GM19193 (cell line): ENCODE measurements around the gene UVRAG.

Experiments
- POLR2A ChIP-seq: IDR thresholded peaks from 4 replicates; pipeline ENCODE4 v1.6.1; 2011; ENCODE audit not compliant: insufficient read depth, insufficient read length; ENCODE audit errors: extremely low read depth

The UVRAG gene

DNA sequence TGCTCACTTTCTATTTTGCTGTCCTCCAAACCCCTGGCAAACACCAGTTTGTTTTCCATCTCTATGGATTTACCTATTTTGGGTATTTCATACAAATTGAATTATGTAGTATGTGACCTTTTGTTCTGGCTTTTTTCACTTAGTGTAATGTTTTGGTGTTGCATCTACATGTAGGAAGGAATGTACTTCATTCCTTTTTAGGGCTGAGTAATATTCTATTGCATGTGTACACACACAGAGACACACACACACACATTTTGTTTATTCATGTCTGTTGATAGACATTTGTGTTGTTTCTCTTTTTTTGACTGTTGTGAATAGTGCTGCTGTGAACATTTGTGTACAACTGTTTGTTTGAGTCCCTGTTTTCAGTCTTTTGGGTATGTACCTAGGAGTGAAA, 90.4 kb downstream of the UVRAG start:
- no peak for TF ChIP-seq POLR2A

DNA sequence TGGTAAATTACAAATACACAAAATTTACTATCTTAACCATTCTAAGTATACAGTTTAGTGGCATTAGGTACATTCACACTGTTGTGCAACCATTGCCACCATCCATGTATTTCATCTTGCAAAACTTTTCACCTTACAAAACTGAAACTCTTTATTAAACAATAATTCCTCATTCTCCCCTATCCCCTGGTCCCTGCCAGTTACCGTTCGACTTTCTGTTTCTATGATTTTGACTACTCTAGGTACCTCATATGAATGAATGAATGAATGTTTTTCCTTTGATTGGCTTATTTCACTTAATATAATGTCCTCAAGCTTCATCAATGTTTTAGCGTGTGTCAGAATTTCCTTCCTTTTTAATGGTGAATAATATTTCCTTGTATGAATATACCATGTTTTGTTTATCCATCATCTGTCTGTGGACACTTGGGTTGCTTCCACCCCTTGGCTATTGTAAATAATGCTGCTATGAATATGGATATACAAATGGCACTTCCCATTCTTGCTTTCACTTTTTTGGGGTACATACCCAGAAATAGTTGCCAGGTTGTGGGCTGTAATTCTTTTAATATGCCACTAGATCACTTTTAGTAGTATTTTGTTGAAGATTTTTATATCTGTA, 93.0 kb downstream of the UVRAG start:
- no peak for TF ChIP-seq POLR2A

DNA sequence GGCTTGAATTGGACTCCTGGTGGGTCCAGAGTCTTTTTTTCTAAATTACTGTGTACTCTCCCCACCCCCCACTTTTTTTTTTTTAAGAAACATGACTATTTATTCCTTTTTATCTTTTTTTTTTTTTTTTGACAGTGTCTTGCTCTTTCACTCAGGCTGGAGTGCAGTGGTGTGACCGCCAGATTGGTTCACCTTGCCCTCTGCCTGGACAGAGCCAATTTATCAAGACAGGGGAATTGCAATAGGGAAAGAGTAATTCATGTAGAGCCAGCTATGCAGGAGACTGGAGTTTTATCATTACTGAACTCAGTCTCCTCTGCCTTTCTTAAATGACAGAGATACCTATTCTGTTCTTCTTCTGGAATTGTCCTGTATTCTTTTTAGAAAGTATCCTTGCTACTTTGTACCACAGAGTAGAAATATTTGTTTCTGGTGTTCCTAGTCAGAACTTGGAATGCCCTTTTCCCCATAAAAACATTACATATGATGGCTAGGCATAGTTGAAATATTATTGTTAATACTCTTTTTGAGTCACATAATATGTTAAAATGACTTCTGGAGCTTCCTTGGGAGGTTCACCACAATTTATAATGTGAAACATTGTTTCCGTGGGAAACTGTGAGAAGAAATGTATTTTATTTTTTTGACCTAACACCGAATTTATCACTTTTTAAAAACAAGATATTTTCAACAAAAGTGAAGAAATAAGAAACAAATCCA, 95.6 kb downstream of the UVRAG start:
- TF ChIP-seq POLR2A: no peak

DNA sequence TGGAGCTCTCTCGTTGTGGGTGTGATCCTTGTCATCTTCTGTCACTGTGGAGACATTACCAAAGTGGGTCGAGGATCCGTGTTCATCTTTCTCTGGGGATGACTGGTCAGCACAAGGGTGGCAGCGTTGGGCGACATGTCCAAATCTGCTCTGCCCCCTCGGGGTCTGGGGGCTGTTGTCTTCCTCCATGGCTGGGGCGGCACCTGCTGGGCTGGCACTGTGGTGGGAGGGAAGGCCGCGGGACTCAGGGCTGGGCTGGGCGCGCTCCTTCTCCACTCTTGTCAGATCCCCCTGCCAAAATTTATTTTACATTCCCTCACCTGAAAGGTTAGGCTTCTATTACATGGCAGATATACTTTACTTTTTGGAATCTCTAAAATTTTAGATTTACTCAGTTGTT, 96.4 kb downstream of the UVRAG start:
- no peak for TF ChIP-seq POLR2A

DNA sequence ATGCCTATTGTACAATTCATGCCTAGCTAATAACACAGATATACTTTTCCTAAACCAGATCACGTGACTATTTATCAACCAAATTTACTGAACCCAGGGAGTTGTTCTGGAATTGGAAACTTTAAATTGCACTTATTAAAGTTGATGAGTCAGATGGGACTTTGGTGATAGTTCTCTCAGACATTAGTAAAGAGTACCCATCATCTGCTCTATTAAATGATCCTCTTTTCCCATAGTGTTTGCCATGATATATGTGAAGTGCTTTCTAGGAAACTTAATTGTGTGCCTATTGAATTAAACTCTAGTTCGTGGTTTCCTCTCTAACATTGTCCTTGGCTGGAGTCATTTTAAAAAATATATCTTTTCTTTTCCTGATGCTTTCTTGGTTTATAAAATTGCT, 99.0 kb downstream of the UVRAG start:
- TF ChIP-seq POLR2A: no peak

DNA sequence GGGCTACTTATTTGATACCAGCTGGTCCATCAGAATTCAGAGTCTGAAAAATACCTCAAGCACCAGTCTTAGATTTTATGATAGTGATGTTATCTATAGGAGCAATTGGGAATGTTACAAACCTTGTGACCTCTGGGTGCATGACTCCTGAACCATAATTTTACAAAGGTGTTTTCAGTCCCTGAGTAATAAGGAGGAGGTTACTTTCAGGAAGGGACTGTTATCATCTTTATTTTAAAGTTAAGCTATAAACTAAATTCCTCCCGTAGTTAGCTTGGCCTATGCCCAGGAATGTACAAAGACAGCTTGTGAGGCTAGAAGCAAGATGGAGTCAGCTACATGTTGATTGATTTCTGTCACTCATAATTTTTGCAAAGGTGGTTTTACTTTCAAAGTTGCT, 101.9 kb downstream of the UVRAG start:
- TF ChIP-seq POLR2A: no peak

DNA sequence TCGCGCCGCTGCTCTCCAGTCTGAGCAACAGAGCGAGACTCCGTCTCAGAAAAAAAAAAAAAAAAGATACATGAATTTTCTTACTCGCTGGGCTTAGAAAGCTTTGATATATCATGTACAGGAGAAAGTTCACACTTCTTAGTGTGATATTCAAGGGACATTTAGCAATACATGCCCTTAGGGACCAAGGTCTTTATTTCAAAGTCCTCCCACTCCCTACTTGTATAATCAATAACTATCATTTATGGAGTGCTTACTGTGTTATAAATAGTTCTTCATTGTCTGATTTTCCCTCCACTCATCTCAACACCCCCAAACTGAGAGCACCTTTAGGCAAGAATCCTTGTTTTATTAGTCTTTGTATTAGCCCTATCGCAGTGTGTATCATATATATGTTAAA, 103.3 kb downstream of the UVRAG start:
- no peak for TF ChIP-seq POLR2A

DNA sequence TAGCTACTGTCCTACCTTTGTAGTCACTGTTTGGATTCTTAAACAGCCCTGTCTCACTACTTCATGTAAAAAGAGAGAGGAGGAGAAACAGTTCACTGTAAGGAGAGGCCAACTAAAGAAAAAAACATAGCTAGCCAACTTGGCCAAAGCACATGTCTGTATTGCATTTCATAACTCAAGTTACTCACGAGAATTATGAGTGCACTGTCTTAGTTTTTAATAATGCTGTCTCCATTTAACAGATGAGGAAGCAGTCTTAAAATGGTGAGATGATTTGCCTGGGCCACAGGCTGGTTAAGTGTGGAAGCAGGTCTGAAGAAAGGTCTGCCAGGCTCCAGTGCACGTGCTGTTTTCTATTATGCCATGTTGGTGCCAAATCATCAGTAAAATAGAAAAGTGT, 104.5 kb downstream of the UVRAG start:
- no peak for TF ChIP-seq POLR2A

DNA sequence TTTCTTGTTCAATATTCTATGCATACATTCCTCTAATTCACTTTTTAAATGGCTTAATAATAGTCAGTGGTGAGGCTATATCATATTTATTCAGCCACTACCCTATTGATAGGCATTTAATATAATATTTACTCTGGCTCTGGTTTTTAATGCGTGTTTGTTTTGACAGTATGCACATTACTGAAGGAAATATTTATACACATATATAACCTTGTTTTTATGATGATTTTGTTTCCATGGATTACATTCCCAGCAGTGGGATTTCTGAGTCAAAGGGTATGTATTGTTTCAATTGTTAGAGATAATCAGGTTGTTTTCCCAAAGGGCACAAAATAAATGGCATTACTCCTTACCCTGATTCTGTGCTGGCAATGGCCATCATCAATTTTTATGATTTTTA, 105.8 kb downstream of the UVRAG start:
- TF ChIP-seq POLR2A: no peak

DNA sequence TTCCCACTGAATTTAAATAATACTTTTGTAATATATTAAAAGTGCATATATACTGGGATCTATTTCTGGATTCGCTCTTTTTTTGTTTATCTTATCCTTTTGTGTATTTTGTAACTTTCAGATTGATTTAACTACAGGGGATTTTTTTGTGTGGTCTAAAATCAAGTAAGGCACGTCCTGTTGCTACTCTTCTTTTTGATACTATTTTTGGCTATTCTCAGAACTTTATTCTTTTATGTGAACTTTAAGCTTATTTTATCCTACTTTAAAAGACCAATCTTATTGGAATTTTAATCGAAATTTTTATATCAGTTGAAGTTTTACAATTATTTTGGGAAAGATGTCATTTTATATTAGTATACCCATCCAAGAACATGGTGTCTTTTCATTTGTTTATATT, 106.8 kb downstream of the UVRAG start:
- TF ChIP-seq POLR2A: no peak

DNA sequence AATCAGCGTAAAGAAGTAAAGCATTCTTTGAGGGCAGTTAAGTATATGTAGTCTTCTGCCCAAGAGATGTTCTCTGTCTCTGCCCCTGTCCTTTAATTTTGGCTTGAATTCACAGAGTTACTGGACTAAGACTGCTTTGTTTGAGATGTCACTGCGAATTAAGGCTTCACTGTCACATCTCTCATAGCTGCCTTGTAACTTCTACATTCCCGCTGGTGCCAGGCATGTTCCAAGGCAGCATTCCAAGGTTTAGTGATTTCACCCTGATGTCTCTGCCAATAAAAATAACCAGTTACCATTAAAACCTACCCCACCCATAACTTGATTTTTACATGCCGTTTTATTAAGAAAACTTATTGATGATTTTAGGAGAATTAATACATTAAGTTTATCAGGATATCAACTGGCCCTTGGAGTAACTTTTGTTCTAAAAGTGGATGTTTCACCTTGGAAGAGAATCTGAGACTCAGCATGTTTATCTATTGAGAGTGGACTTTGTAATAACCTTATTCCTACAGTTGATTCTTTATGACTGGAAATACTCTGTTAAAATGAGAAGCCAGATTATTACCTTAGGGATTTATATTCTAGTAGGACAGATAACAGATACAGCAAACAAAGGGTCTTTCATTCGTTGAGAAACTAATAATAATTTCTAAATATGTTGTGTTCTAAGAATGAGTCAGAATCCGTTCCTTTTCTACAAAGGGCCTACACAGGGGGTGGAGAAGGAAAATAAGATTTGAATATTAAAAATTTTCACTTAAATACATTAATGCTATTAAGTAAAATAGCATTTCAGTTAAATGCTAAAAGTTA, 110.2 kb downstream of the UVRAG start:
- TF ChIP-seq POLR2A: no peak

DNA sequence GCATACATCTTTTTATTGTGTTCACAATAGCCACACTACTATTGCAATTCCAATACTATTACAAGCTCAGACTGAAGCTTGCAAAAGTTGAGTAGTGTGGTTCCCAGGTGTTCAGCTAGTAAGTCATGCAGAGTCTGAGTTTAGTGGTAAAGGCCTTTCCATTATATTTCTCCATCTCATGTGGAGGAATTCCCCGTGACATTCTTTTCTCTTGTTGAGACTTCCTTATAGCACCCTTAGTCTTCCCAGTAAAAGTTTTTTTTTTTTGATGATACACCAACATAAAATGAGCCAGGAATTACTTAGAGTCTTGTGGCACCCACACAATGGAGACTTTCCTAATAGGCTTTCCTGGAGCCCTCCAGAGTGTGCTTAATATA, 110.8 kb downstream of the UVRAG start:
- TF ChIP-seq POLR2A: no peak

DNA sequence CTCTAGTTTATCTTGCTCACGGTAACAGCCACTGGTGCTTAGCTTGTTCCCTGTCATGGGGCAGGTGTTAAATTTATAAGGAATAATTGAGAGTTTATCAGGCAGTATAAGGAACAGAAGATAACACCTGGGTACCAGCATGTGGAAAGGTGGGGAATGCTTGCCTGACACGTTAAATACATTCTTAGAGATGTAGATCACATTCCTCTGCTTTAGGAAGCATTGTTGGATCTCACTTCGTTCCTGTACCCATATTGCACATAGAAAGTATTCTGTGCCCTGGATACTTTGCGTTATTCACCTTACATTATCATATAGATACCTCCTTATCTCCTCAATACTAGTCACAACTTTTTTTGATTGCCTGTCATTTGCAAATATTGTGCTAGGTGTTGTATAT, 114.7 kb downstream of the UVRAG start:
- no peak for TF ChIP-seq POLR2A

DNA sequence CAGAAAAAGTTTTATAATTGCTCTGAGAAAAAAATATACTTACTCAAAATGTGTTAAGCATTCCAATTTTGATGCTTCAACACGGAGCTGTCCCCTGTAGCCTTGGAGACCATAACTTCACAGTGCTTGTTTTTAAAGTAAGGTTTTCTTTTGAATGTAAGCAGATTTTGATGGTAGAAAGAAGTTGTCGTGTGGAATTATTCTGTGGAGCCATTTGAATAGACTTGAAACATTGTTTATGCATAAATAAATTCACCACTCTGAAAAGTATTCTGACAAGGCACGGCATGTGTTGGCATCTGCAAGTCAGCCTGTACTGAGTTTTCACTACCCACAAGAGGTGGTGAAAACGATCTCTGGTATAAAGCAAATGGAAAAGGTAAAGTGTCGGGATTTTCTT, 115.5 kb downstream of the UVRAG start:
- TF ChIP-seq POLR2A: no peak

DNA sequence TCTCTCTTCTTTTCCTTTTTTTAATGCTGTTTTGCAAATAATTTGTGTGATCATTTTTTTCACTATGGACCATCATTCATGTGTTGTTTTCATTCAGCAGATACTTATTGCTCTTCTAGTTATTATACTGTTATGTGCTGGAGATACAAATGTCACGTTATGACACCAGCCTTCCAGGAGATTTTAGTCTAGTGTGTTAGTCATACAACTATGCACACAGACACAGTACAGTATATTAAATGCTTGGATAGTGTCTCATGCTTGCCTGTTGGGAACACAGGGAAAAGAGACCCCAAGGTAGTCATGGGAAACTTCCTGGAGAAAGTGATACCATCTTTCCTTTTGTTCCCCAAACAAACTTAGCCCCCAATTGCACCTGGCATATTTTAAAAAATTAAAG, 116.1 kb downstream of the UVRAG start:
- no peak for TF ChIP-seq POLR2A

DNA sequence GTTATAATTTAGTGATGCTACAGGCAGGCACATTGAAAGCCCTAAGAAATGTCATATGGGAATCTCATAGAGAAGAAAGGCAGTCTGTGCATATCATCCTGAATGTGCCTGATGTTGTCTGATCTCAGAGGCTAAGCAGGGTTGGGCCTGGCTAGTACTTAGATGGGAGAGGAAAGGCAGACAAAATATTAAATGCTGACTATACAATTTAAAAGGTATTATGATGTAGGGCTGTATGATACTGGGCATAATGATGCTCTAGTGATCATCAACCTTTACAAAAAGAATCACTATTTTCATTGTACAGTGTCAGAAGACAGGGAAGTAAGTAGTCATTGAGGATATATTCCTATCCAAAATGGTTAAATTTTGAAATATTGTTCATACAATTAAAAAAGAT, 119.8 kb downstream of the UVRAG start:
- no peak for TF ChIP-seq POLR2A
